Colon (tissue), 2 donors: Measurements from ENCODE around the gene SETD9.

ENCODE experiments used
- FAIRE-seq: peaks from 2 replicates; lab custom pipeline; 2012; peaks lifted over from hg19 to GRCh38; lab: Jason Lieb, UNC
- donor health status: control.
- donor health status: control.

Gene SETD9

GRCh38 chr5:56938858-56939257 lies 29.5 kb downstream of the SETD9 start:
- FAIRE-seq = no peak

- FAIRE-seq = no peak
Measured at GRCh38 chr5:56941981-56942380, 32.6 kb downstream of the SETD9 start.

DNA sequence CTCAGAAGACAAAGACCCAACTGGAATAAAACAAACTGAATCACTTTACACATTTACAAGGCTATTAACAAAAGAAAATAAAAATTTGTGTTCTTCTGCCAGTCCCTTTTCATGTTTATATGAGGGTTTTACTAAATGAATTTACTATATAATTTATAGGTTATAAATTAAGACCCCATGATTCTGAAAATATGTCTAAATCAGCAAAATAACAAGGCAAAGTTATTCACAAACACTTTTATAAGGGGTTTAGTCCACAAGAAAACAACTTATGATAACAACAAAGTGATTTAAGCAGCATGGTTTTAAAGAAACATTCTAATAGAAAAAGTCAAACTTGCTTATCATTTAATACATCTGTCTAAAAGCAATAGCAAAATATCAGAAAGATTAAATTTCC lies 37.7 kb downstream of the SETD9 start:
- FAIRE-seq = no peak

GRCh38 chr5:56950626-56951125 lies 41.3 kb downstream of the SETD9 start:
- no peak for FAIRE-seq

DNA sequence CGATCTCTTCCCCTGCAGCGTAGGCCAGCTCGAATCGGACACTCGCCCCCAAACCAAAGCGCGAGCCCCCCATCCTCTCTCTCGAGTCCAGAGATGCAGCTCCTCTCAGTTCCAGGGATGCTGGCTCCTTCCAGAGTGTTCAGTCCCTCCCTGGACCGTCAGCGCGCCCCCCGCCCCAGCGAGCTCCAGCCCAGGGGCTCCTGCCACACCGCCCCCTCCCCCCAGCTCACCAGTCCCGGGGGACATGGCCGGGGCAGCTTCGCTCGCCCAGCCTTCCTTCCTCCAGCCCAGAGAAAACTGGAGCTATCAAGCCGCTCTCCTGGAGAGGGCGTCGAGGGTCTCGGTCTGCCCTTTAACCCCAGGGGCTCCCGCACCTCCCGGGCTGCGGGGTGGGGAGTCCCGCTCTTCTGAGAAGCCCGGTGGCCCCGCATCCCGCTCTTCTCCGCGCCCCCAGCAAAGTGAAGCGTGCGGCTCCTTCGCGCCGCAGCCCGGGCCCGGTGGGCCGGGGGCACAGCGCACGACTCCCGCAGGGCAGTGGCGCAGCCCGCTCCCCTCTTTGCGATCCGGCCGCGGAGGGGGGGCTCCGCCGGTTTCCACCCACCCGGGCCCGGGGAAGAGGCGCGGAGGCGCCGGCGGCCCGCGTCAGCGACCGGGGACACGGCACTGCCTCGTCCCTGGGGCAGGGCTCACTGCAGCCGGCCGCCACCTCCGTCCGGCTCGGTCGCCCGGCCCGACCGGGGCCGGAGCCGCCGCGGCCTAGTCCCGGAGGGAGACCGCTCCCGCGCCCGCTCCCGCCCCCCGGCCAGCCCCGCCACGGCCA lies 41.9 kb downstream of the SETD9 start:
- FAIRE-seq = no peak

DNA sequence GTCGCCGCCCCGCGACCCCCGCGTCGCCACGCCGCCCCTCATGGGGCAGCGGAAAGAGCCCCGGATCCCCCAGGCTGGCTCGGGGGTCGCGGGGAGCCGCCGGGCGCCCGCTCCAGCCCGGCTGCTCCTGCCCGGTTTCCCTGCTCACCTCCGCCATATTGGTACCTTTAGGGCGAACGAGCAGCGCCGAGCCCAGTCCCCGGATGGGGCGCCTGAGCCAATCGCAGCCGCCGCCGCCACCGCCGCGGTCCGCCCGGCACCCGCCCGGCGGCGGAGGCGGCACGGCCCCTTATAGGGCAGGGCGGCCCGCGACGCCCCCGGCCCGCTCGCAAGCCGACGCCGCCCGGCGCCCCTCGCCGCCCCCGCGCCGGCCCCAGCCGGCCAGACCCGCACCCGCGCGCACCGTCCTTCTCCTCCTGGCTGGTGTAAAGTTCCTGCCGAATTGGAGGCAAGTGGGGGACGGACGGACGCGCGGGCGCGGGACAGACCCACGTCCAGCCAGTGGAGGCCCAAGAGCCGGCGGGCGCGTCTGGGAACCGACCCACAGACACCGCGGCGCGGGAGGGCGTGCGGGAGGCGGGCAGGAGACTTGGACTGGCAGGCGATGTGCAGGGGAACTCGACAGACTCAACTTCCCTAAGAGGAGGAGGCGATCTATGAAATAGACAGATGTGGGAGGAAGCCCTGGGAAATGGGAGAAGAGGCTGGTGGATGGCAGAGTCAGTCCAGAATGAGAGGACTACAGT lies 42.7 kb downstream of the SETD9 start, which contains the start of gene MIER3:
Gene MIER3 (minus strand): TSS at position 178 of the 746 bp plus-strand sequence. CDS start 21 bp downstream, at position 157.
- no peak for FAIRE-seq

- peak; percentile 5 for FAIRE-seq
Measured at GRCh38 chr5:56954262-56954661, 44.9 kb downstream of the SETD9 start.

- FAIRE-seq = peak; percentile 18
Measured at GRCh38 chr5:56958595-56958994, 49.2 kb downstream of the SETD9 start.

GRCh38 chr5:56959326-56959725 lies 49.9 kb downstream of the SETD9 start:
- no peak for FAIRE-seq

DNA sequence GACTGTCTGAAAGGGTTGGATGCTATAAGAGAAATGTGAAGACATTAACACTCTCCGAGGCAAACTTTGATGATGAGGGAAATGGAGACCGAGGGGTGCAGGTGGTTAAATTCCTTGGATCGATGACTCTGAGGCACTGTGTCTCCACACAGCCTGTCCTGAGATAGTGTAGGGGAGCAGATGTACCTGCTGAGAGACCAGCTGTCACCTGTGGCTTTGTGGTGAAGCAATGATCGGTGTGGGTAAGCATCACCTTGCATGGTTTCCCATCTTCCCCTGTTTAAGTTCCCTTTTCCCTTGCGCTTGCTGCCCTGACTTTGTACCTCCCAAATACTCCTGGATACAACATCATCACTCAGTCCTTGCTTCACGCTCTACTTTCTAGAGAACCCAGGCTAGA lies 52.4 kb downstream of the SETD9 start:
- FAIRE-seq = no peak

GRCh38 chr5:56962286-56962685 lies 52.9 kb downstream of the SETD9 start:
- no peak for FAIRE-seq

DNA sequence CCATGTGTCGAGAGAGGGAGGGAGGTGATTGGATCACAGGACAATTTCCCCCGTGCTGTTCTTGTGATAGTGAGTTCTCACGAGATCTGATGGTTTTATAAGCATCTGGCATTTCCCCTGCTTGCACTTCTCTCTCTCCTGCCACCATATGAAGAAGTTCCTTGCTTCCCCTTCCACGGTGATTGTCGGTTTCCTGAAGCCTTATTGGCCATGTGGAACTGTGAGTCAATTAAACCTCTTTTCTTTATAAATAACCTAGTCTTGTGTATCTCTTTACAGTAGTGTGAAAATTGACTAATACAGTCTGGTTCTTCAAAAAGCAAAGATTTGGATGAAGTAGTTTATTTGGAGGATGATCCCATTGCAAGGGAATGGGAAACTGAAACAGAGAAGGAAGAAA lies 53.9 kb downstream of the SETD9 start:
- FAIRE-seq = no peak

- FAIRE-seq = peak; percentile 90
Measured at GRCh38 chr5:56964173-56964572, 54.8 kb downstream of the SETD9 start.
